Measurements from ENCODE around the gene RETREG1.
"Not testable (repeated sequence)": the region's sequence is repeated elsewhere in the genome, so short reads cannot be mapped to it uniquely, and the experiment has no call there.

The RETREG1 gene

DNA sequence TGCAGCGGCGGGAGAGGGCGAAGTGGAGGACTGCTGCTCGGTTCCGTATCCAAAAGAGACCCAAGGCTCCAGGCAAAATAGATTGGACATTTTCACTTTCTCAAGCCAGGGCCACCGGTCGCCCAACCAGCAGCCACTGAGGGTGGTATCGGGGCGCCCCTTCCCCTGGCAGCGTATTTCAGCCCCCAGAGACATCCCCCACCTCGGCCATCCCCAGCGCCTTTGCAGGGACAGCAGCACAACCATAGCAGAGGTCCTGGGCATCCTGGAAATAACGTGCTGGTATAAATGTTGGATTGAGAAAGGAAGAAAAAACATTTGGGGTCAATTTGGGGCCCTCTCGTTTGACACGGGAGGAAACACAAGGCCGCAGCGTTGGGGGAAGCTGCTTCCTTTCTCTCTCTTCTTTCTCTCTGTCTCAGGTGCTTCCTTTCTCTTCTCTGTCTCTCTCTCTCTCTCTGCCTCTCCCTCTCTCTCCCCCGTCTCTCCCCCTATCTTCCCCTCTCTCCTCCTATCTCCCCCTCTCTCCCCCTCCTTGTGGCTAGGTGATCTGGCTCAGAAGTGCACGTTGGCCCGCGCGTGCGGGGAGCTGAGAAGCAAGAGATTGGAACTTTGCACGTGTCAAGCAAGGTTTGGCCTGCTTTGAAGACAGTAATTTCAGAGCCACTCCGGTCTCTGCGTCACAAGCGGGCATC lies 624 bp upstream of the RETREG1 start:
- peak; percentile 26 for DNase-seq (ENCODE audit: low spot score)

DNA sequence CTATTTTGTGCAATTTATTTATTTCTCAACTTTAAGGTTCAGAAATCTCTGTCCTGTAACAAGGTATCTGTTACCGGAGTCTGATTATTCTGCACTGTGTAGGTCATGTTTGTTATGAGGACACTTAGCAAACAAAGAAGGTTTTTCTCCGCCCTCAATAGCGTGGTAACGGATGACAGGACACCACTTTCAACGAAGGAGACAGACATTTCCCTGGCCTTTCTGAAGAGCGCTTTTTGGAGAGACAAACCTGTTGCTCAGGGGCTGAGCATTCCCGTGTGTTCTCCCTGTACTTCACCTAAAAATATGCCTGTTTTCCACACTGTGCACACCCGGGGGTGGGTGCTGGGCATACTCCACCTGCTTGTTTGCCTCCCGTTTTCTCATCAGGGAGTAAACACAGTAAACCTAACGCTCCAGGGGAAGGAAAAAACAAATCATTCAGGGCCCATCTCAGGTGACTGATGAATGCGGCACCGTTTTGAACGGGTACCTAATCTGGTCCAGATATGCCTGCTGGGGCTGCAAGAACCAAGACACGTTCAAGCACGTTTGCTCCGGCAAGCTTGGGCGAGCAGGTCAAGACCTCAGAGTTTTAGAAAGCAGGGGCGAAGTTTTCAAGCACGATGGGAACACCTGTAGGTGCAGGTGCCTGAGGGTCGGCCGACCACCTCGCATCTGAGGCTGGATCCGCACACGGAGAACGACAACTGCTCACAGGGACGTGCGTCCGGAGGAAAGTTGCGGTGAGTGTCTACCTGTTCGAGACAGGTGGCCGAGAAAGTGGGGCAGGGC lies 859 bp downstream of the RETREG1 start:
- no peak for DNase-seq (ENCODE audit: low spot score)

DNA sequence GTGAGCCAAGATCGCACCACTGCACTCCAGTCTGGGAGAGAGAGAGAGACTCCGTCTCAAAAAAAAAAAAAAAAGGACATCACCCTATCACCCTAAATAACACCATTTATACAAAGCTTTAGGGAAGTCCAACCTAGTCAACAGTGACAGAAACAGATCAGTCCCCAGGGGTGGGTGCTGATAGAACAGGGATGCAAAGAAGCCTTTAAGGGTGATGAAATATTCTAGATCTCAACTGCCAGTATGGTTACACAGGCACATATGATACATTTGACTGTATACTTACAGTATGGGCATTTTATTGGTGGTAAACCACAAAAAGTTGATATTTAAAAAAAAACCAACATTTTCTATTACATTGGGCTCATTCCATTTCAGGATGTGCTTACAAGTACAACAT lies 4.8 kb downstream of the RETREG1 start:
- no peak for DNase-seq (ENCODE audit: low spot score)

DNA sequence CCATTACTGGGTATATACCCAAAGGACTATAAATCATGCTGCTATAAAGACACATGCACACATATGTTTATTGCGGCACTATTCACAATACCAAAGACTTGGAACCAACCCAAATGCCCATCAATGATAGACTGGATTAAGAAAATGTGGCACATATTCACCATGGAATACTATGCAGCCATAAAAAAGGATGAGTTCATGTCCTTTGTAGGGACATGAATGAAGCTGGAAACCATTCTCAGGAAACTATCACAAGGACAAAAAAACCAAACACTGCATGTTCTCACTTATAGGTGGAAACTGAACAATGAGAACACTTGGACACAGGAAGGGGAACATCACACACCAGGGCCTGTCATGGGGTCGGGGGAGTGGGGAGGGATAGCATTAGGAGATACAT lies 5.9 kb downstream of the RETREG1 start:
- DNase-seq (ENCODE audit: low spot score): not testable (repeated sequence)

DNA sequence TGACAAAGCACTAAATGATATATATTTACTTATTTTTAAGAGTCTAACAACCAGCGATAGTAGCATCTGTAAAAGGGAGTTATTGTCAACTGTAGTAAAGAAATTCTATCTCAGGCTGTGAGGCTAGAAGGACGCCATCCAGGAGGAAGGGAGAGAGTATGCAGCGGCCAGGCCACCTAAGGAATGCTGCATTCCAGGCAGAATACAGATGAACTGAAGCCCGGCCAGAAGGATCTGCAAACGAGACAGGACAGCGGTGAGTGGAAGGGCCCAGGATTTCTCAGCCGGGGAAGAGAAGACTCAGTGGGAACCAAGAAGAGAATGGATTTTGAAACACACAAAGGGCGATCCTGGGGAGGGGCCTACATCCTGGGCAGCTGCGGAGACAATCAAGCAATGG lies 7.4 kb downstream of the RETREG1 start:
- no peak for DNase-seq (ENCODE audit: low spot score)

DNA sequence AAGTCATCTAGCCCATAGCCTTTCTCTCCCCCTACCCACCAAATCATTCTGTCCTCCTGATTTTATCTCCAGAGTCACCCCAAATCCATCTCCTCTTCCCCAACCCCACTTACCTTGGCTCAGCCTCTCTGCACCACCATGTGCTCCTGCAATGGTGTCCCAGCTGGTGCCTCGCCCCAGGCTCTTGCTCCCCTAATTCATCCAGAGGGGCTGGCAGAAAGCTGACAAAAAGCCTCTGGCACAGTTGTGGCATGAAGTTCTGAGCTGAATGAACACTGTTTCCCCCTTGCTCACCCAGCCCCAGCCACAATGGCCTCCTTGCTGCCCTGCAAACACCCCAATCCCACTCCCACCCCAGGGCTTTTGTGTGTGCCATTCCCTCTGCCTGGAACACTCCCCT lies 10.2 kb downstream of the RETREG1 start:
- DNase-seq (ENCODE audit: low spot score): no peak

DNA sequence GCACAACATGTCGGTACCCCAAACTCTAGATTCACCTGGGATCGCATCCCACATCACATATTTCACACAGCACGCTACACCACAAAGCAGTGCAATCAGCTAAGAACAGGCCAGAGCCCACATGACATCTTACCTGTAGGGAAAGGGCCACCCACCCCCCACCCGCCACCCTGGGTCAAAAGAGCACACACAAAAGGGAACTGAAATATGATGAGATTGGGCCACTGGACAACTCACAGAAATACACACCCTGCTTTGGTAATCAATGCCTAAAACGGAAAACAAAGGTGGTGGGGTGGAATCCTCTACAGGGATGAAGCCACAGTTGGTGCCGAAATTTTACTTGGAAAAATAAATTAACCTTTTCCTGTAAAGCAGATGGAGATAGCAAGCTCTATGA lies 13.1 kb downstream of the RETREG1 start:
- no peak for DNase-seq (ENCODE audit: low spot score)

DNA sequence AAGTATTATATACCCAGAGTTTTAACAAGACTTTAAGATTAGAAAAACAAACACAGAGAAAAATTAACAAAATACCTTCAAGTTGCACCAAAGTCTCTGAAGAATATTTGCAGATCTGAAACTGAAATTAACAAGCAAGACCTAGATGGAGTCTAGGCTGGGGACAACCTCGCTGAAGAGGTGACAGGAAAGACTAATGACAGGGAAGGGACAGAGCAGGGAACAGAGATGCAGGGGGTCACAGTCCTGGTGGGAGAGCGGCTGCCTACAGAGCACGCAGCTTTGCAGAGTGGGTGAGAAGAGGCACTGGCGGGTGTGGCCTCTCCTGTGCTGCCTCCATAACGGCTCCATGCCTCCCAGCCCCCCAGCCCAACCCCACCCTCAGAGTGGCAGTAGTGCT lies 13.5 kb downstream of the RETREG1 start:
- DNase-seq (ENCODE audit: low spot score): no peak

DNA sequence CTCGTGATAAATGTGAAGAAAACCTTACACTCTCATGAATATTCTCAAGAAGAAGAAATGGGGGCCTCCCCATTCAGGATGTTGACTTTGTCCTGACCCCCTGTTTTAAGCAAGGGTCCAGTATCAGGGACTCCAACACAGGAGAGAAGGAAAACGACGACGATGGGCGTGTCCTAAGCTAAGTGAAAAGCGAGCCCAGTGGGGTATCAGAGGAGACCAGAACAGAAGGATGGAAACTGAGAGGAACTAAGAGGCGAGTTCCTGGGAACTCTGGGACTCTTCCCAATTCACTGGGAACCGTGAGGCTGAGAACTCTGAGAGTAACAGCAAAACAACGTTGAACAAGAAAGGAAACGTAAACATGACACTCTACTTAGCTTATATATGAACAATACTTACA lies 14.6 kb downstream of the RETREG1 start:
- no peak for DNase-seq (ENCODE audit: low spot score)

DNA sequence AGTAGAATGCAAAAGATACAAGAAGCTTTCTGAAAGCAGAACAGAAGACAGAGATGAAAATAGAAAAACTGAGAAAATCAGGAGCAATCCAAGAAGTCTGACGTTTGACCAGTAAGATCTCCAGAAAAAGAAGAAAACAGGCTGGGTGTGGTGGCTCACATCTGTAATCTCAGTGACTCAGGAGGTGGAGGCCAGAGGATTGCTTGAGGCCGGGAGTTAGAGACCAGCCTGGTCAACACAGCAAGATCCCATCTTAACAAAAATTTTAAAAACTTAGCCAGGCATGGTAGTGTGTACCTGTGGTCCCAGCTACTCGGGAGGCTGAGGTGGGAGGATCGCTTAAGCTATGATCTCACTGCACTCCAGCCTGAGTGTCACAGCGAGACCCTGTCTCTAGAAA lies 15.9 kb downstream of the RETREG1 start:
- DNase-seq (ENCODE audit: low spot score): no peak

DNA sequence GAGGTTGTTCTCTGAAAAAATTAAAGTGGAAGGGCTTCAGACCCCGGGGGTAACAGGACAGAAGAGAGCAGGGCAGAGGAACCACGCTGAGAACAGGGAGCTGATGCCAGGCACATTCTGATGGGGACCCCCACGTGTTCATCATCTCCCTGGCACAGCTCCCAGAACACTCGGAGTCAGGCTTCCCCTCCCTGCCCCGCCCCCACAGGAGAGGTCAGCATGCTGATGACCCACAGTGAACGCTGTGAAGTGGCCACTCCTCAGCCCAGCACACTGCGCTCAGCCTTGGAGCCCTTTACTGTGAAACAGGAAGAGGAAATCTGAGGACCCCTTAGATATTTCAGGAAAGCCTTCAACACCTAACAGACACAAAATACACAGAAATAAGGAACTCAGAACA lies 16.4 kb downstream of the RETREG1 start:
- no peak for DNase-seq (ENCODE audit: low spot score)

DNA sequence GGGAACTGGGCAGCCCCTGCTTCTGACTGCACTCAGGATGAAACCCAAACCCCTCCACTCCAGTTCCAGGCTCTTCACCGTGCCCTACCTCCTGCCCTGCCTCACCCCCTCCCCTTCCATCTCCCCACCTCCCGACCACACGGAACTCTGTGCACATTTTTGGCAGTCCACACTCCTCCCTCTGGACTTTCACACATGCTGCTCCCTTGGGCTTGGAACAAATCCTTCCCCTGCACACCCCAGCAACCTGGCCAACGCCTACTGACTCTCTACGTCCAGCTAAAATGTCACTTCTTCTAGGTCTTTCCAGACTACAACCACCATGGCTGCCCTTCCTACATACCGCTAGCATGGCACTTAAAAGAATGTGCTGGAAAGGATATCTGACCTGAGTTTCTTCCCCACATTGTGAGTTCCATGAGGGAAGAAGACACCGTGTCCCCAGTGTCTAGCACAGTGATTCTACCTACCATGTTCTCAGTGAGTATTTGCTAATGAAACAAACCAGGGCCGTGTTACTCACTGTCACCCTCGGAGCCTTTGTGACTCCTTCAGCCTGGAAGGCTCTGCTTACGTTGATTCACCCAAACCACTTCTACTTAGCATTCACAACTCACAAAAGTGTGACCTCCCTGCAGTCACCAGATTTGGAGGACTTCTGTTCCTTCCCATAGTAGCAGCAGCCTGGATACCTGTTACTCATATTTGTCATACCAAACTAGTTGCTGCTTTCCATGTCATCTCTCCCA lies 18.7 kb downstream of the RETREG1 start:
- no peak for DNase-seq (ENCODE audit: low spot score)

DNA sequence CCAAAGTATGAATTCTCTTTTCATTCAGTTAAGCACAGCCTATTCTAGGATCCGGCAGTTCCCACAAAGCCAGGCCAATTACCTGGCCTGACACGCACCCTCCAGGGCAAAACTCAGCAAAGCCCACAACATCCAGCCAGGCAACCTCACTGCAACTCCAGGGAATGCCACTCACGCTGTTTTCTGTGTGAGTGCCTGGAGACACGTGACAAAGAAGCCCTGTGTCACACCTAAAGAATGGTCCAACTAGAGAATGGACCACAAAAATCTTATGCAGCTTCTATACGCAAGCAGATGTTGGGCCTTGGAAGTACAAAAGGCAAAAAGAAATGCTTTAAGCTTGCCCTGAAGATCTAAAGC lies 20.2 kb downstream of the RETREG1 start:
- DNase-seq (ENCODE audit: low spot score): no peak

DNA sequence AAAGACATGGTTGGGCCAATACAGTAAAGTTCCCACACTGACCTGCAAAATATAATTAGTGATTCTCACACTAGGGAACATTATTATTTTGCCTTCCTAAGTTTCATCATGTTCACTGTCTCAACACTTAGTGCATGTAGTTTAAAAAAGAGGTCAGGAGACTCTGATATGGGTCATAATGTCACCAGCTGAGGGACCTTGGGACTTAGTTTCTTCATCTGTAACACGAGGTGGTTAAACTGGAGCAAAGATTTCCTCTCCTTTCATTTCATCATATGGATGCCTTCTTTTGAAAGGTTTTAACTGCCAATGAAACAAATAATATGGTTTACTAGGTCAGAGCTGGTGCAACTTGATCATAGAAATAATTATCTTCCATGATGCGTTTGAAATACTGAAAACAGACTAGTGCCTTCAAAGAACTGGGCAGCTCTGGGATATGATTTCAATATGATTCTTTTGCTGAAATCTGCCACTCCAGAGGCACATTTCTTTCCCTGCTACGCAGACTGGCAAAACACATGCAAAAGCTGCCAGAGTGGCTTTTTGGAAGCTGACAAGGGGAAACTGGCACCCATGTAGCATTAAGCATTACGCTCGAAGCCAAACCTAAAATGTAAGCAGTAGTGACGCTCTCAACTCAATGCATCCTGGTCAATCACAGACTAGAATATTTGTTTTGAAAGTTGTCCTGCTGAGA lies 20.8 kb downstream of the RETREG1 start:
- no peak for DNase-seq (ENCODE audit: low spot score)

DNA sequence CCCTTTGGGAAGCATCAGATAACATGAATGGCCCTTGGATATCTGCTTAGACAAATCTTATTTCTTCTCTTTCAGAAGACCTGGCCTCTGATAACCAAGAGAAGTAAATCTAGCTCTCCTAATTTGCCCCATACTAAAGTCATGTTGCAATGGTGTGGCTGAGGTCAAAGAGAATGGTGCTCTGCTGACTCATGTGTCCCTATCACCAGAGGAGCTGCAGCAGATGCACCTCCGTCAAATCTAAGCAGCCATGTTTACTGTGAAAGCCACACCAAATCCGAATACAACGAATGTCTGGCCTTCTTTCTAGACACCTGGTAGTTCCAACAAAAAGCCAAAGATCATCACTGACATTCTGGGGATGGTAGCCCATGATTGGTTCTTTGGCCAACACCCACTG lies 23.2 kb downstream of the RETREG1 start:
- DNase-seq (ENCODE audit: low spot score): no peak

DNA sequence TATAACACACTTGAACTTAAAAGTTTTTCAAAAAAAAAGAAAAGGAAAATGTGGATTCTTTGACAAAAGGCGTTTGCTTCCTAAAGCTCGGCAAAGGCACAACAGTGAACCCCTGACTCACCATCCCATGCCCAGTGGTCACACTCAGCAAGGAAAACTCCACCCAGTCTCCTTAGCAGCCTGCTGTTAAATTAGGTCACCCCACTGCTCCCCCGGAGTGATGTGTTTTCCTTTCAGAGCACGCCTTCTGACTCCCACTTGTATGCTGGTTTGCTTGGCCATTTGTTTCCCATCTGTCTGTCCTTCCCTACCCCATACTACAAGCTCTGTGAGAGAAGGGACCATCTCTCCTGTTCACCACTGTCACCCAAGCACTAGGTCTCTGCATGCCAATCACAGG lies 23.8 kb downstream of the RETREG1 start:
- no peak for DNase-seq (ENCODE audit: low spot score)

DNA sequence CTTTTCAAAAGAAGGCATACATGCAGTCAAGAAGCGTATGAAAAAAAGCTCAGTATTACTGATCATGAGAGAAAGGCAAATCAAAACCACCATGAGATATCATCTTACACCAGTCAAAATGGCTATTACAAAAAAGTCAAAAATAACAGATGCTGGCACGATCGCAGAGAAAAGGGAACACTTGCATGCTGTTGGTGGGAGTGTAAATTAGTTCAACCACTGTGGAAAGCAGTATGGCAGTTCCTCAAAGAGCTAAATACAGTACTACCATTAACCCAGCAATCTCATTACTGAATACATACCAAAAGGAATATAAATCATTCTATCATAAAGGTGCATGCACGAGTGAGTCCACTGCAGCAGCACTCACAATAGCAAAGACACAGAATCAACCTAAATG lies 24.5 kb downstream of the RETREG1 start:
- no peak for DNase-seq (ENCODE audit: low spot score)

DNA sequence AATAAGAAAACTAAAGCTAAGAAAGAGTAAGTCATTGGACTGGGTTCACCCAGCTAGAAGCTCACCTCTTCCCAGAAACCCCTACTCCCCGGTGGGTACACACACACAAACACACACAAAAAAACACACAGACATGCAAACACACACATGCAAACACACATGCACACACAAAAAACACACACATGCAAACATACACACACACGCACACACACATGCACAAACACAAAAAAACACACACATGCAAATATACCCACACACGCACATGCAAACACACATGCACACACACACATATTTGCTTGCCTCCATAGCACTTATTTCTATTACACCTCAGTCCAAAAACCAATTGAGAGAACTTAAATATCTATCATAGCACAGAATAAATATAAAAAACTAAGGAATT lies 26.1 kb downstream of the RETREG1 start:
- no peak for DNase-seq (ENCODE audit: low spot score)

DNA sequence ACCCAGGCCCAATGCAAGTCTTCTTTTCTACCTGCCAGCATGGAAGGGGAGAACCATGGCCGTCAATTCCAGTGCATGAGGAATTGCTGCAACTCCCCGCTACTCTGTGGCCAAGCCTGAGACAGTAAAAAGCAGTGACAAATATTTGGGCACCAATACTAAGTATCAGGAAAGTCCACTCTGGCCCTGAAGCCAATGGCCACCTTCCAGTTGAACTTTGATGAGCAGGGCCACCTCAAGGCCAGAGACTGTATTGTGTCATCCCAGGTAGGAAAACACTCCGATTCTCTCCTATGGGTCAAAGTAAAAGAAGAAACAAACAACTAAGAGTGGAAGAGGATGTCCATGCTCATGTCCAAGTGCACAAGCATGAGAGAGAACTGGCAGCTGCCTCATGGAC lies 27.1 kb downstream of the RETREG1 start:
- no peak for DNase-seq (ENCODE audit: low spot score)

DNA sequence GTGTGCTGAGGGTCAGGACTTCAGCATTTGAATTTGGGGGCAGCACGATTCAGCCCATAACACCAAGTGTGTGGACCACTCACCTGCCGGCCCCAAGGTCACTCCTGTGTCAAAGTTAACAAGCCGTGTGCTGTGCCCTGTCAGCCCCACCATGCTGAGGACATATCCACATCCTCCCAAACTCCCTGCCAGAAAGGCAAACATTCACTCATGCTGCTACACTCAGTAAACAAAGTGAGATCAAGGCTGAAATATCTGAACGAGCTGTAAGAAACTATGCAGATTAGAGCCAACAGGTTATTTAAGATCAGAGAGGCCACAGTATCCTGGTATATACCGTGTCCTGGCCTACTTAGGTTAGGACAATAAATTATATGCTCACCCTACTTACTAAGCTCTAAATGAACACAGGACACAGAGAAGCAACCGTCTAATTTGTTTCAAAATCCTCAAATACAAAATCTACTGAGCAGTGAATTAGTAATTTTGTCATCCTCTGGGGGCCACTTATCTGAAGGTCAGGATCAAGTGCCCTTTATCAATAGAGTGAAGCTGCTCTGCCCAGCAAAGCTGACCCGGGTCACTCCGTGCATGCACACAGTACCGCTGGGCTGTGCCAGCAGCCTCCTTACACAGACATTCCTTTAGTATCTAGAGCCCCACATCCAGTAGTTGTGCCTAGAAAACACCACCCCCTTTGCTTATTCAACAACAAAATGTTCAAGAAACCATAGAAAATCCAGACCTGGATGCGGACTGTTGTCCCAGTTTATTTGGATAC lies 28.2 kb downstream of the RETREG1 start:
- DNase-seq (ENCODE audit: low spot score): no peak

DNA sequence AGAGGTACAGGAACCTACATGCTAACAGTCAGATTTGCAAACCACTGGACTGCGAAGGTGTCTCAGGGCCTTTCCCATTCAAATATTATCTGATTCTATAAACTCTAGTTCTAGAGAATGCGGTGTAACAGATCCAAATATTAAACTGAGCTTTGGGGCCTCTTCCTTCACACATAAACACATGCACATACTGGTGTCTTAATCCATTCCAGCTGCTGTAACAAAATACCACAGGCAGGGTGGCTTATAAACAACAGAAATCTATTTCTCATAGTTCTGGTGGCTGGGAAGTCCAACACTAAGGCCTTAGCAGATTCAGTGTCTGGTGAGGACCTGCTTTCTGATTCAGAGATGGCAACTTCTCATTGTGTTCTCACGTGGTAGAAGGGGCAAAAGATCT lies 30.2 kb downstream of the RETREG1 start:
- DNase-seq (ENCODE audit: low spot score): no peak

All from CD4-positive, alpha-beta T cell treated with Interleukin-2 at 100 ng/mL for 4 hours (primary cell).